GM12874 (cell line): Measurements from ENCODE around the gene CHI3L2.

Experiments used
- CTCF ChIP-seq: IDR thresholded peaks from 2 replicates; pipeline ENCODE4 v1.5.1; 2011; ENCODE audit warnings: low read depth, mild to moderate bottlenecking, control low read depth, low read length, moderate library complexity; ENCODE audit not compliant: insufficient read depth

Gene CHI3L2

GRCh38 chr1:111198836-111199235 lies 28.7 kb upstream of the CHI3L2 start:
- TF ChIP-seq CTCF, result no peak

- TF ChIP-seq CTCF, result no peak
Measured at GRCh38 chr1:111199329-111199728, 28.2 kb upstream of the CHI3L2 start.

- TF ChIP-seq CTCF, result no peak
Measured at GRCh38 chr1:111199881-111200801, 27.4 kb upstream of the CHI3L2 start, which contains the start of gene DENND2D. TSS of gene DENND2D (minus strand) at chr1:111200646. CDS start at chr1:111200459, 187 bp downstream.

- no peak for TF ChIP-seq CTCF
Measured at GRCh38 chr1:111200802-111201161, 26.7 kb upstream of the CHI3L2 start.

- no peak for TF ChIP-seq CTCF
Measured at GRCh38 chr1:111201275-111202090, 26.0 kb upstream of the CHI3L2 start.

GRCh38 chr1:111202366-111202706 lies 25.2 kb upstream of the CHI3L2 start:
- TF ChIP-seq CTCF, result no peak
